Urinary bladder (tissue), 4 donors: ENCODE results near the gene PIEZO1. TPM values are rescaled to one million over a fixed set of nuclear protein-coding genes. Genes with fewer than 3 reads are reported as not detected.

ENCODE experiments used
- DNase-seq: peaks from one replicate; pipeline ENCODE4 v3.0.0-alpha.2; 2015; ENCODE audit errors: extremely low spot score
- H3K27ac ChIP-seq: one replicate; pipeline ENCODE4 v1.5.1; 2013; ENCODE audit warnings: low read depth, mild to moderate bottlenecking, moderate library complexity
- H3K36me3 ChIP-seq: one replicate; pipeline ENCODE4 v1.6.1; 2013; ENCODE audit warnings: mild to moderate bottlenecking, moderate library complexity; ENCODE audit not compliant: insufficient read depth
- H3K4me1 ChIP-seq: one replicate; pipeline ENCODE4 v1.6.1; 2013; ENCODE audit warnings: mild to moderate bottlenecking, moderate library complexity; ENCODE audit not compliant: insufficient read depth
- H3K4me3 ChIP-seq: one replicate; pipeline ENCODE4 v1.5.1; 2013; ENCODE audit warnings: low read depth, low read length
- WGBS: extraction: QIAGEN DNeasy Blood & Tissue Kit; methylation state at CpG from one replicate; pipeline ENCODE4 v1.1.7; 2013; 5-methylcytosine and 5-hydroxymethylcytosine counted together
- polyA plus RNA-seq: library from polyadenylated mRNA; stranded (reverse); fragments of 200-250 nt; gene quantifications from one replicate; pipeline ENCODE4 v1.2.3, GENCODE V29; 2013
- total RNA-seq: library from RNA; depleted of rRNA; stranded (reverse); fragments of >200 nt; gene quantifications from one replicate; pipeline ENCODE4 v1.2.3, GENCODE V29; 2014
- donor health status: healthy with polysubstance abuse.
- donor health status: healthy.

The PIEZO1 gene
- total and polyA plus RNA-seq, 2 donors, result 62.0 to 205 TPM

DNA sequence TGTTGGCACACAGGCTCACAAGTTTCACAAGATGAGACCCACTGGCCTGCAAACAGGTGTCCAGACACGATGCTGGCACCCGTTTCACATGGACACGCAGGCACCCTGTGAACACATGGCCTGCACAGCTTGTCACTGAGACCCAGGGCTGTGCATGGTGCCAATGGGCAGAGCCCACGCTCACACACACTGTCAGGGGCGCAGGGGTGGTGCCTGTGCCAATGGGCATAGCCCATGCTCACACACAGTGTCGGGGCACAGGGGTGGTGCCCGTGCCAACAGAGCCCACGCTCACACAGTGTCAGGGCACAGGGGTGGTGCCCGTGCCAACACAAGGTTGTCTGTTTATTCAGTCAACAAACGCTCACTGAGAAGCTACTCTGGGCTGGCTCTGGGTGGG lies 49.4 kb downstream of the PIEZO1 start:
- 90% methylated on average over 10 of the region's 10 CpGs for WGBS
- Histone ChIP-seq H3K27ac (no peak overlapping the region), H3K4me1 (no peaks in the 10 kb centered on the region), H3K36me3 (no peaks in the 10 kb centered on the region), H3K4me3 (no peak overlapping the region)
- DNase-seq, result no peak

DNA sequence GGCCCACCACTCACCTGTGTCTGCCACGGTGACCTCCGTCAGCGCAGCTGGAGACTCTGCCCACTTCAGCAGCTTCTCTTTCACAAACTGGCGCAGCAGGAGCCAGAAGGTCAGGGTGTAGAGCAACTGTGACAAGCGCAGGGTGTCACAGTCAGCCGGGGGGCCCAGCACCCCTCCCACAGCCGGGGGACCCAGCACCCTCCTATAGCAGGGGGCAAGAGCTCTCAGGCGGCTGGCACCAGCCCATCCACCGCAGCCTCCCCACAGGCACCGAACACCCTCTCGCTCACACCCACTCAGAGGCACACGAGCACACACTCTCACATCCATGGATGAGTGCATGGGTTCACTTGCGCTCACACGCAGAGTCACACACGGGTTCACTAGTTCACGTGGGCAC lies 49.9 kb downstream of the PIEZO1 start:
- 94% methylated on average over 16 of the region's 16 CpGs for WGBS
- Histone ChIP-seq H3K36me3 (no peaks in the 10 kb centered on the region), H3K27ac (no peak overlapping the region)

DNA sequence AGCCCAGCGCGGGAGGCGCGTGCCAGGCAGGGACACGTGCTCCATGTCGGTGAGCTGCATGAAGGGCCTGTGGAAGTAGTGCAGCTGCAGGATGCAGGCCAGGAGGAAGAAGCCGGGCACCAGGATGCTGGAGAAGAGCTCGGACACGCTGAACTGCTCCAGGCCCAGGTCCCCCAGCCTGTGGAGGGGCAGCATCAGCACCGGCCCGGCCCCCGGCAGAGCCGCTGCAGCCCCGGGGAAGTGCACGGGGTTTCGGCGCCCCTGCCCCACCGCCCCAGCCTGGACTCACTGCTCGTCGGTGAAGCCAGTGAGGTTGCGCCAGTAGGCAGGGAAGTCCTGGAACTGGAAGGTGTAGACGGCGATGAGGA lies 50.7 kb downstream of the PIEZO1 start:
- no peak overlapping the region for H3K27ac ChIP-seq
- WGBS, result 93% methylated on average over 23 of the region's 23 CpGs
- no peaks in the 10 kb centered on the region for H3K4me1 ChIP-seq
- no peak for DNase-seq
- peaks cover 3% of the 10 kb centered on the region for H3K36me3 ChIP-seq
- H3K4me3 ChIP-seq, result no peak overlapping the region

More for the DNA sequence above, 49.9 kb downstream of the PIEZO1 start:
- no peak for DNase-seq
- no peaks in the 10 kb centered on the region for H3K4me1 ChIP-seq
- H3K4me3 ChIP-seq, result no peak overlapping the region

DNA sequence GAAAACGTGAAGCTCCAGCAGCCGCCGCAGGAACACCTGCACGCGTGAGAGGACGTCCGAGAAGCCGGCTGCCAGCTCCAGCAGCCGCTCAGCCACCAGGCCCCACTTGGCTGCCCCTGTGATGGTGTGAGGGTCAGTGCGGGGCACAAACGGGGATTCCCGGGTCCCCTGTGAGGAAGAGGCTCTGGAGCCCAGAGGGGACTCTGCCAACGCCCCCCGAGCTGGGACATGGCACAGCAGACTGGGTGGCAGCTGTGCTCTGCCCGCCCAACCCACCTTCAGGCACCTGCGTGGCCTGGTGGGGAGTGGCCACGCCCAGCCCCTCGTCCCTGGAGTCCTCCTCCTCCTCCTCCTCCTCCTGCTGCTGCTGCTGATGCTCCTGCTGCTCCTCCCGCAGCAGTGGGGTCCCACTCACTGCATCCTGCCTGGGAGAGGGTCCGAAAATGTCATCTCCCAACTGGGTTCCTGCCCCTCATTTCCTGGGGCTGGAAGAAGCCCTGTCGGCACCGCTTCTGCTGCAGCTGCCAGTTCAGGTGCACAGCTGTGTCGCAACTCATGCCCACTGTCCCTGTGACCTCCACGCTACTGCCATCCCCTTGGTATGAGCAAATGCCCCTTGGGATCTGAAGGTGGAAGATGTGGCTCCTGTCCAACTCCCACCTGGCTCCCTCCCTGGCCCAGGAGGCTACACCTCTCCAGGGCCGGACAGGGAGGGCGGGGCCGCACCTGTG lies 51.2 kb downstream of the PIEZO1 start:
- WGBS, result 90% methylated on average over 27 of the region's 27 CpGs
- DNase-seq, result no peak
- Histone ChIP-seq H3K27ac (no peak overlapping the region), H3K36me3 (peaks cover 3% of the 10 kb centered on the region), H3K4me3 (no peak overlapping the region), H3K4me1 (no peaks in the 10 kb centered on the region)

DNA sequence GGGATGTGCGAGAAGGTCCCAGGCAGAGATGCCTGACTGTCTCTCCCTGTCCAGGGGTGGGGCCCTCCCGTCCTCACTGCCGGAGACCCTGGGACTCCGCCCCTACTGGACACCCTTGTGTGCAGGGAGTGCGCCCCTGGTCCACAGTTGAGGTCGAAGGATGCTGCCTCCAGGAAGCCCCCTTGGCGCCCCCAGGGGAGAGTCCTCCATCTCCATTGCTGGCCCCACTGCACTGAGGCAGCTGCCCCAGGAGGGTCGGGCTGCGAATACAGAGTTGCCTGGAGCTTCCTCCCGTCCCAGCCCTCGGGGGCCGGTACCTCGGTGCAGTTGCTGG lies 52.1 kb downstream of the PIEZO1 start:
- 81% methylated on average over 13 of the region's 13 CpGs for WGBS
- H3K36me3 ChIP-seq, result peaks cover 3% of the 10 kb centered on the region
- no peak overlapping the region for H3K4me3 ChIP-seq

DNA sequence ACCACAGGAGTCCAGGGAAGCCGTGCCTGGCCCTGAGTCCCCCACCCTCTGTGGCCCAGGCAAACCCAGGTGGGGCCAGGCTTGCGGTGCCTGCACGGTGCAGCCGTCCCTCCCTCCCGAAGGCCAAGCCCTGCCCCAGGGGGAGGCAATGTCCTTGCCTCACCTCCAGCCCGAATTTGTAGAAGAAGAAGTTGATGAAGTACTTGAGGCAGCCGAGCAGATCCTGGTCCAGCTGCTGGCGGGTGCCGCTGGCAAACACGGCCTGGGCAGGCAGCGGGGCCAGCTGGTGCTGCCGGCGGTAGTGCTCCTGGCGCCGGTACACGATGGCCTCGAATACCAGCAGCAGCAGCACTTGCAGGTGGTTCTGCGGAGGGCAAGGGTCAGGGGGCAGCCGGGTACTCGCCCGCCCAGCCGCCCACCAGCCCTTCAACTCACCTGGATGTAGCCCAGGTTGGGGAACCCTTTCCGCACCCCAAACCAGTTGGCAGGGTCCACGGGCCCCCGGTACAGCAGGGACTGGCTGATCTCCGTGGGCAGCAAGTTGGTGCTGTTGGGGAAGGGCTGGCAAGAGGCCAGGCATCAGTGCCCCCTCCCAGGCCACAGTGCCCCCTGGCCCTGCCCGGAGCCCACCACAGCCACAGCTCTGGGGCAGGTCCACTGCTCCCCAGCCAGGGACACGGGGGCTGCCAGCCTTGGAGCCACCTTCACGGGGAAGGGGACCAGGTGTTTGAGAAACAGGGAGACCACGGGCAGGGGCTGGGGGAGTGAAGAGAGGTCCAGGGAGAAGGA lies 52.7 kb downstream of the PIEZO1 start:
- no peak for DNase-seq
- peaks cover 3% of the 10 kb centered on the region for H3K36me3 ChIP-seq
- no peak overlapping the region for H3K4me3 ChIP-seq
- 77% methylated on average over 30 of the region's 30 CpGs for WGBS
- no peak overlapping the region for H3K27ac ChIP-seq
- no peaks in the 10 kb centered on the region for H3K4me1 ChIP-seq

More for the DNA sequence above, 52.1 kb downstream of the PIEZO1 start:
- Histone ChIP-seq H3K4me1 (no peaks in the 10 kb centered on the region), H3K27ac (no peak overlapping the region)
- DNase-seq, result no peak

DNA sequence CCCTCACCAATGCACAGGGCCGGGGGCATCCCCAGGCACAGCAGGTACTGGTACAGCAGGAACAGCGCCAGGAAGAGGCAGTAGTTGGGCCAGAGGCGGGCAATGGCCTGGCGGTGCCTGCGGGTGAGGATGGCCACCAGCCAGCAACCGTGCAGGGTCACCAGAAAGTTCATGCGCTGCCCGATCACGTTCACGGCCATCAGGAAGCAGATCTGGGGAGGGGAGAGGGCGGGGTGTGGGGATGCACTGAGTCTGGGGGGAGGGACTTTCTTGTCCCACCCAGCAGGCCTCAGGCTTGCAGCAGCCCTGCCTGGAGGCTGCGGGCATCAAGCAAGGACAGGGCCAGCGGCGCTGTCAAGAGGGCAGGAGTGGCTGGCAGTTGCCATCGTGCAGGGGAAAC lies 53.3 kb downstream of the PIEZO1 start:
- no peaks in the 10 kb centered on the region for H3K4me1 ChIP-seq
- no peak overlapping the region for H3K27ac ChIP-seq
- no peak for DNase-seq
- 80% methylated on average over 15 of the region's 15 CpGs for WGBS
- H3K36me3 ChIP-seq, result peaks cover 6% of the 10 kb centered on the region
- no peak overlapping the region for H3K4me3 ChIP-seq

DNA sequence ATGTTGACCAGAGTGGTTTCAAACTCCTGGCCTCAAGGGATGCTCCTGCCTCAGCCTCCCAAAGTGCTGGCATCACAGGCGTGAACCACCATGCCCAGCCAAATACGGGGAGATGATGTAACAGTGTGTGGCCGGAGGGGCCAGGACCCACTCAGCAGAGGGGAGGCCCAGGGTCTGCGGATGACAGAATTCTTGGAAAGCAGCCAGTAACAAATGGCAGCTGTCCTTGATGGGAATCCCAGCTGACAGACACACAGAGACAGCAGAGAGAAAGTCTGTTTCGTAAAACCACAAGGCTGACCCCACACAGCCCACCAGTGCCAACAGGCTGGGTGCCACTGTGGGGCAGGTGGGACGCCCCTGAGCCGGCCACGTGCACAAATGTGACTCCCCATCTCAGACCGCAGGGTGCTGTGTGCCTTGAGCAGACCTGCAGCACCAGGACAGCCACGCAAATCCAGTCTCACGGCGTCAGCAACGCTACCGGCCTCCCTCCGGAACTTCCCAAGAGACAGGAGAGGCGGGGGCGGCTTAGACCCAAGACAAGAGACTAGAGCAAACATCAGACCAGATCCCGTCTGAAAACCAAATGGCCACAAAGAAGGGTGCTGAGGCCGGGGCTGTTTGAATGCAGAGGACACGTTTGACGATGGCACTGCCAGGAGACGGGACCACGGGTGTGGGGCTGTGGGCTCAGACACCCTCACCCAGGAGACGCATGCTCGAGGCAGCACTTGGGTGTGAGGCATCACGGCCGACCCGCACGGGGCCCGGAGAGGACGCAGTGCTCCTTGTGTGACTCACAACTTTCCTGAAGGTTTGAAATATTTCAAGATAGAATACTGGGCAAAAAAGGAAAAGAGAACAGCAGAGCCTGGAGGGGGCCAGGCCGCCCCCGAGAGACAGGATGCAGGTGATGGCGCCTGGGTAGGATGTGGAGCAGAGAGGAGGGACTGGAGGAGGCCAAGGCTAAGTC lies 54.1 kb downstream of the PIEZO1 start:
- Histone ChIP-seq H3K4me3 (no peak overlapping the region), H3K27ac (no peak overlapping the region), H3K36me3 (peaks cover 10% of the 10 kb centered on the region), H3K4me1 (no peaks in the 10 kb centered on the region)
- DNase-seq, result no peak
- WGBS, result 83% methylated on average over 34 of the region's 34 CpGs

DNA sequence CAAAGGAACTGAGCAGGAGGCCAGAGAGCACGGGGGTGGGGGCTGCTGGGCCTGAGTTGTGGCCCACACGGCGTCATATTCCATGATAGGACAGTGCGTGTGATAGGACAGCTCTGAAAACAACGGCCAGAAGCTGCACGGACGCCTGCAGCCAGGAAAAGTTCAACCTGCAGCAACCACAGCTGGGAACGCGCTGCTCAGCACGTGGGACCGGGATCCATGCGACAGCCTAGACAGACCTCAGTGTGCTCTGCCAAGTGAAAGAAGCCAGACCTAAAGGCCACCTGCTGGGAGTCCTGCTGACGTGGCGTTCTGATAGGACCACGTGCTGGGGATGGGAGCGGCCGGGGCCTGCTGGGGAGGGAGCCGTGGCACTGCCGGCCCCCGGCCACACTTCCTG lies 57.1 kb downstream of the PIEZO1 start:
- H3K4me1 ChIP-seq, result no peaks in the 10 kb centered on the region
- H3K27ac ChIP-seq, result no peak overlapping the region
- H3K36me3 ChIP-seq, result peaks cover 12% of the 10 kb centered on the region
- WGBS, result 70% methylated on average over 20 of the region's 20 CpGs
- H3K4me3 ChIP-seq, result no peak overlapping the region
- DNase-seq, result no peak

DNA sequence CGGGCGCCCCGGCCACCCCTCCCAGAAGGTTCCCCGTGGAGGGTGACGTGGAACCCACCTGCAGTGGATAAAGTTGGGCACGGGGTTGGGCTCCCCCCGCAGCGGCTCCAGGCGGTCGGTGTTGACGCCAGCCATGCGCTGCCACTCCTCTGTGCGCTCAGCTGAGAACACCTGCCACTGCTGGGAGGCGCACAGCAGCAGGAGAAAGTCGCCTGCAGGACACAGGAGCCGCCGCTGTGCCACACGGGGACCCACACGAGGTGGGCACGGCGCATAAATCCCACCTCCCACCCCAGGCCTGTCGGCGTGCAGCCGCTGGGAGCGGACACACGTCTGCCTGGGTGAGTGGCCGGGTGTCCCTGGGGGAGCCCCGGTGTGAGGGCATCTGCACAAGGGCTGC lies 58.0 kb downstream of the PIEZO1 start:
- H3K4me3 ChIP-seq, result no peak overlapping the region
- 94% methylated on average over 28 of the region's 28 CpGs for WGBS
- no peaks in the 10 kb centered on the region for H3K4me1 ChIP-seq
- H3K36me3 ChIP-seq, result peaks cover 15% of the 10 kb centered on the region
- no peak for DNase-seq
- no peak overlapping the region for H3K27ac ChIP-seq

DNA sequence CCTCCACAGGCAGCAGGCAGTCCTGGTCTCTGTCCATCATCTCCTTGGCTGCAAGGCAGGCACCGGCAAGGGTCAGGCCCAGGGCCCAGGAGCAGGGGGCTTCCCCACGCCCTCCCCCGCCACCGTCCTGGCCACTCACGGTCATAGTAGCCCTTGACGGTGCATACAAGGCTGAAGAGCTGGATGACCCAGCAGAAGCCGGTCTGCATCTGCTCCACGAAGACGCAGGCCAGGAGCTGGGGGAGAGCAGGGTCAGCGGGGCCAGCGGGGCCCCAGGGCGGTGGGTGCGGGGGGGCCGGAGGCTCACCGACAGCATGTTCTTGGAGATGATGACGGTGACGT lies 58.6 kb downstream of the PIEZO1 start:
- no peaks in the 10 kb centered on the region for H3K4me1 ChIP-seq
- 81% methylated on average over 17 of the region's 17 CpGs for WGBS
- H3K36me3 ChIP-seq, result peaks cover 18% of the 10 kb centered on the region
- H3K27ac ChIP-seq, result no peak overlapping the region
- DNase-seq, result no peak
- no peak overlapping the region for H3K4me3 ChIP-seq

DNA sequence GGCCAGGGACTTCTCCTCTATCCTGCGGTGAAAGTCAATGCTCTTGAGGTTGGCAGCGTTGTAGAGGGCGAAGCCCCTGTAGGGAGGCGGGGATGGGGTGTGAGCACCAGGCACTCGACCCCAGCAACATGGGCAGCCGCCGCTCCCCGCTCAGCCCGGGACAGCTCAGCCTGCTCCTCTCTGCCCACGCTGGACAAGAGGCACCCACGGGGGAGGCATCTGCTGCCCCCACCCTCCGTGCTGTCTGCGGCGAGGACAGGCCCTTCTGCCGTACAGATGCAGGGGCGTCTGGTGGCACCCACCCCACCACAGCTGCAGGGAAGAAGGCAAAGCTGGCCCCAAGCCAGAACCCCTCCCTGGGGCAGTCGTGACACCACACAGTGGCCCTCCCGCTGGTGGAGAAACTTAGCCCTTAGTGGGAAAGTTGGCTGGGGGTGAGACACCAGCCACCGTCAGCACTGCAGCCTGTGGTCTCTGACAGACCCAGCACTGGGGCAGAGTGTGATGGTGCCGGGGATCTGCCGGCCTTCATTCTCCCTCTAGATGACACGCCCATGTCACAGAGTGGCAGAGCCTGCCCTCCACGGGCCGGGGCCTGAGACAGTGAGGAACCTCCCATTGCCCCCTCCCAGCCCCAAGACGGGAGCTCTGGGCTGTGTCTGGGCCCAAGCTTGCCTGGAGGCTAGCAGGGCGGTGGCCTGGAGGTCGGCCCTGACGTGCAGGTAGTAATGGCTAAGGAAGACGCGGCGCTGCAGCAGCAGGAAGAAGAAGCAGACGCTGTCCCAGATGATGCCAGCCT lies 59.2 kb downstream of the PIEZO1 start:
- 82% methylated on average over 32 of the region's 32 CpGs for WGBS
- Histone ChIP-seq H3K4me3 (no peak overlapping the region), H3K4me1 (no peaks in the 10 kb centered on the region), H3K27ac (no peak overlapping the region), H3K36me3 (peaks cover 18% of the 10 kb centered on the region)
- DNase-seq, result no peak
